NCI-H526 treated with DMSO at 0.1 percent for 48 hours (cell line): ENCODE results near the gene HSPA12B.

Experiments used
- DNase-seq: peaks from one replicate; lab custom pipeline; 2025; lab: John Stamatoyannopoulos, UW

HSPA12B gene

DNA sequence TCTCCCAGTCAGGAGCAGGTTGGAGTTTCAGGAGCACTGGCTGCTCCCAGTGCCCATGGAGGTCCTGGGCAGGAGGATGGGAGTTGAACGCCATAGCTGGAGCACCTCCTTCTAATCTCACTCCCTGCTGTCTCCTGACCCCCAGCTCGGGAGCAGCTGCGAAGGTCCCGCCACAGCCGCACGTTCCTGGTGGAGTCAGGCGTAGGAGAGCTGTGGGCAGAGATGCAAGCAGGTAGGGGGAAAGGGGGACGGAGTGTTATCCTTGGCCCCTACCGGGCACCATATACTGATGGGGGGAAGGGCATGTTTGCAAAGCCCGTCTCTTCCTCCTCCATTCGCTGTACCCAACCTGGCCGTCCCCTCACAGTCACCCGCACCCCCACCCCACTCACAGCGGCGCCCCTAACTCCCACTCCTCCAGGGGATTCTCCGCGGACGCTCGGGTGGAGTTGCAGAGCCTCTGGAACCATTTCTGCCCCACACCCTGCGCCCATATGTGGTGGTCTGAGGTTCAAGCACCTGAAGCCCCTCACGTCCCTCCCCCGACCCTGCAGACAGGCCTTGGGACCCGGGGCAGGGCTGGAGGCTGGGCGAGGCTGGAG lies 16.7 kb downstream of the HSPA12B start:
- no peak for DNase-seq

DNA sequence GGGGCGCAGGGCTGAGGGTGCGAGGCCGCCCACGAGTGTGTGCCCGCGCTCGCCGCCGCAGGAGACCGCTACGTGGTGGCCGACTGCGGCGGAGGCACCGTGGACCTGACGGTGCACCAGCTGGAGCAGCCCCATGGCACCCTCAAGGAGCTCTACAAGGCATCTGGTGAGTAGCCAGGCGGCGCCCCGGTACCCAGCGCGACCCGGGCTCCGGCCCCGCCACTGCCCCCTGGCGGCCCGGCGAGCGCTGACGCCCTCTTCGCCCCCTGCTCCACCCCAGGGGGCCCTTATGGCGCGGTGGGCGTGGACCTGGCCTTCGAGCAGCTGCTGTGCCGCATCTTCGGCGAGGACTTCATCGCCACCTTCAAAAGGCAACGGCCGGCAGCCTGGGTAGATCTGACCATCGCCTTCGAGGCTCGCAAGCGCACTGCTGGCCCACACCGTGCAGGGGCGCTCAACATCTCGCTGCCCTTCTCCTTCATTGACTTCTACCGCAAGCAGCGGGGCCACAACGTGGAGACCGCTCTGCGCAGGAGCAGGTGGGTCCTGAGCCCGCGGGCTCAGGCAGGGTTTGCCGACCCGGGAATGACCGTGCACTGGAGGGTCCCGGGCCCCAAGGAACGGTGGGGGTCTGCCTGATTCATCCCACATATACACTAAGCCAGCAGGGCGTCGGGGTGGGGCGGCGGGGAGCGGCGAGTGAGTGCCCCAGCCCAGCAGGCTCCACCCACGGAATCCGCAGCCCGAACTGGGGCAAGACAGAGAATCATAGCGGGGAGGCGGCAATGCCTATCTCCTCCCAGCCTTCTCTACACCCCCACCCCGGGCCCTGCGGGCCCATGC lies 17.4 kb downstream of the HSPA12B start:
- DNase-seq, result peak; percentile 47

DNA sequence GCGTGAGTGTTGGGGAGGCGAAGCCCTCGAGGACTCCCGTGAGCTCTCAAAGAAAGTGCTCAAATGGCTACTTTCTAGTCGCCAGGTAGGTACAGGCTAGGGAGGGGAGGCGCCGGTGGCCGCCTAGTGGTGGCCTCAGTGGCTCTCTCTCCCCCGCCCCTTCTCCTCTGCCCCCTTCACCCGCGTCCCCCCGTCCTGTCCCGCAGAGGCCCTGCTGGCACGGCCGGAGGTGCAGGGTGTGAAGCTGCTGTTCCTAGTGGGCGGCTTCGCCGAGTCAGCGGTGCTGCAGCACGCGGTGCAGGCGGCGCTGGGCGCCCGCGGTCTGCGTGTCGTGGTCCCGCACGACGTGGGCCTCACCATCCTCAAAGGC lies 18.8 kb downstream of the HSPA12B start:
- no peak for DNase-seq

DNA sequence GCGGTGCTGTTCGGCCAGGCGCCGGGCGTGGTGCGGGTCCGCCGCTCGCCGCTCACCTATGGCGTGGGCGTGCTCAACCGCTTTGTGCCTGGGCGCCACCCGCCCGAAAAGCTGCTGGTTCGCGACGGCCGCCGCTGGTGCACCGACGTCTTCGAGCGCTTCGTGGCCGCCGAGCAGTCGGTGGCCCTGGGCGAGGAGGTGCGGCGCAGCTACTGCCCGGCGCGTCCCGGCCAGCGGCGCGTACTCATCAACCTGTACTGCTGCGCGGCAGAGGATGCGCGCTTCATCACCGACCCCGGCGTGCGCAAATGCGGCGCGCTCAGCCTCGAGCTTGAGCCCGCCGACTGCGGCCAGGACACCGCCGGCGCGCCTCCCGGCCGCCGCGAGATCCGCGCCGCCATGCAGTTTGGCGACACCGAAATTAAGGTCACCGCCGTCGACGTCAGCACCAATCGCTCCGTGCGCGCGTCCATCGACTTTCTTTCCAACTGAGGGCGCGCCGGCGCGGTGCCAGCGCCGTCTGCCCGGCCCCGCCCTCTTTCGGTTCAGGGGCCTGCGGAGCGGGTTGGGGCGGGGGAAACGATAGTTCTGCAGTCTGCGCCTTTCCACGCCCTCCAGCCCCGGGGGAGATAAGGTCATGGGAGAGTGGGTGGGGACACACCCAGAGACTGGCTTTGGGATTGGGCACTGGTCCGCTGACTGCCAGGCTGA lies 19.3 kb downstream of the HSPA12B start:
- DNase-seq, result peak; percentile 80

DNA sequence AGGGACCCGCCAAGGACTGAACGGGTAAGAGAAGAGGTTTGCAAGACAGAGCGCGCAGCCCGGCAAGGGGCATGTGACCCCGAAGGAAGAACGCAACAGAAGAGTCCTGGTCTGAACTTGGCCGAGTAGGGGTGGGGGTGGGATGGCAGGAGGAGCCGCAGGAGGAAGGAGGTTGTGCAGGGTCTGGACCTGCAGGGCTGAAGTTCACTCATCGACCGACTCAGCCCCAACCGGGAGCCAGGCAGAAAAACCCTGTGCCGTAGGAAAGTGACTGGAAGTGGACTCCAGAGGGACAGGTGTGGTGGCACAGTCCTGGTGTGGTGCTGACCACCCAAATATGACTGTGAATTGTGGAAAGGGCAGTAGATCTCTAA lies 19.9 kb downstream of the HSPA12B start:
- no peak for DNase-seq

DNA sequence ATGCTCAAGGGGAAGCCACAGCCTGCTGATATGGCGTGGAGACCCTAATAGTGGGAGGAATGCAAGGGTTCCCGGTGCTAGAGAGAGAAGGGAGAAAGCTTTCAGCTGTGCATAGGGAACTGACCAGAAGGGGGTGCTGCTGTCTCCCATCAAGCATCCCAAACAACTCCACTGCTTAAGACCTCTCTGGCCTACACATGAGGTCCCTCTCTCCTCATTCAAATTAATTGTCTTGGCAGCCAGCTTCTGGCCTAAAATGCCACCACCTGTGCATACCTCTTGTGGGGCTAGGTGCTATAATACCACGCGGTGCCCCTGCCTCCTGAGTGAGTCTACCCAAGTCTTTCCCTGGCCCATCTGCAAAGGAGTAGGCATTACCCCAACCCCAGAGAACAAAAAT lies 20.6 kb downstream of the HSPA12B start:
- peak; percentile 63 for DNase-seq

DNA sequence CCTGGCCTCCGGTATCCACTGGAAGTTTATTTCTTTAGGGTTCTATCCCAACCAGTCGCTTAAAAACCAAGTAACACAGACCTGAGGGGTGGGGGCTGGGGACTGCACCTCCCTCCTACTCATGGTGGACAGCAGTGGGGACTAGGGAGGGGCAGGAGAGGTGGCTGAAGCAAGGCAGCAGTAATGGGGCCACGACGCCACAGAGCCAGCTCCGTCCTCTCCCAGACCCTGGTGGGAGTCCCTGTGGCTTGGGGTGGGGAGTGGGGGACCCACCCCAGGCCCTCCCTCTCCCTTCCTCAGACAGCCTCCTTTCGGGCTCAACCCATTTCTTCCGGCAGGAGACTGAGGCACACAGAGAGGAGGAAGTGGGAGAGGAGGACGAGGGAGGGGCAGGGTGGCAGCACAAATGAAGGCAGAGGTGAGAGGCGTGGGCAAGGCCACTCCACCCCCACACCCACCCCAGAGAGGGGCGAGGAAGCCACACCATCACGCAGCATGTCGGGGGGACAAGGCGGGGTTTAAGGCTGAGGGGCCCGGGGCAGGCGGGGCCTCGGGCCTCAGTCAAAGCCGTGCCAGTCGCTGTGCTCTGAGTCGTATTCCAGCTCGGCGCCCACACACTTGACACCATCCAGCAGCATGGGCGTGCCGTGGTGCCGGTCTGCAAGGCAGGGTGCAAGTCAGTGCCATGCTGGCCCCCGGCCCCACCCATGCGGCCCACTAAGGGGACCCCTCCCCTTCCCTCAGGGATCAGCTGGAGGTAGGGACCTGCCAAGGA lies 21.2 kb downstream of the HSPA12B start:
- DNase-seq, result no peak

DNA sequence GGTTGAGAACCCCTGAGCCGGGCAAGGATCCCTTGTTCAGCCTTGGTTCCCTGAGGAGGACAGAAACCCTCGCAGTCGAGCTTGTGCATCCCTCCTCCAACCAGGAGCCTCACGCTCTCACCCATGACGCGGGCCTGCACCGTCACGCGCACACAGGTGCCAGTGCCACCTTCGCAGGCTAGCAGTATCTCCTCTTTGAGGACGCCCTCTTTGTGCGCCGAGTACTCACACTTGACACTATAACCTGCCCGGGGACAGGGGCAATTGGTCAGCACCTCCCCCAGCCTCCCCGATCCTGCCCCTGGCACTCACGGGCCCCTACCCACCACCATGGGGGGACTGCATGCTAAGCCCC lies 21.8 kb downstream of the HSPA12B start:
- DNase-seq, result no peak

DNA sequence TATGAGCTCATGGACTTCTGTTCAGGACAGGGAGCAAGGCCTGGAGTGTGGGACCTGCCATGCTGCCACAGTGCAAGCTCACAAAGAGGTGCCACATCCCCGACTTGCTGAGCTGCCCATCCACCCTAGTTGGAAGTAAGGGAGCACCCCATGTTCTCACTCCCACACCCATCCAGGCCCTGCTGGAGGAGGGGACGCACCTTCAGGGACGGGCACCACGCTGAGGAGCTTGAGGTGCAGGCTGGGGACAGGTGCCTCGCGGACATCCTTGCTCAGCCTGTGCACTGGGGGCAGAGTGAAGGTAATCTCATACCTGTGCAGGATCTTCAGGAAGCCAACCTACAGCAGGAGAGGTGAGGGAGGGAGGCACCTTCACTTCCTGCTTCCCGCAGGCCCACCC lies 22.8 kb downstream of the HSPA12B start:
- no peak for DNase-seq

DNA sequence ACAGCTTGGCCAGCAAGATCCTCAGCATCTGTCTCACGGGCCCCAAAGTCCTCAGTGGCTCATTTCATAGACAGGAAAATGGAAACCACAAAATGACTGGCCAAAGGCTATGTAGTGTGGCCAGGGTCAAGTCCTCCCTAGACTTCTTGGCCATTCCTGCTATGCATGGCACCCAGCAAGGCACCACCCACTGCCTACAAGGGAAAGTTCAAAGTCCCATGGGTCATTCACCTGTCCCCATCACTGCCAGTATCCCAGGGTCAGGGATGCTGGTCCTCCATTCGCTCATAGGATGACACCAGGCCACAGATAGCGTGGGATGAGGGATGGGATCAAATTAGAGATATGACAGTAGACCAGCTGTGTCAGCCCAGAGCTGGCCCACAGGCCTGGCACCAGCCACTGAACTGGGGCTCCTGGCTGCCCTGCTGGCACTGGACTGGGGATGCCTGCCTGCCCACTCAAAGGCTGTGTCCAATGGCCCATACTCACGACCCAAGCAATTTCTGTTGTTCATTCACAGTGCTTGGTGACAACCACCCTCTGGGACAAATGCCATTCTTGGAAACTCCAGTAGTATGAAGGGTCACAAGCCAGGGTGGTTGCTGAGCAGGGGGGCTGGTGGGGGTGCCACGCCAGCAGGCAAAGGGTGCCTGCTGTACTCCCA lies 23.5 kb downstream of the HSPA12B start:
- no peak for DNase-seq

DNA sequence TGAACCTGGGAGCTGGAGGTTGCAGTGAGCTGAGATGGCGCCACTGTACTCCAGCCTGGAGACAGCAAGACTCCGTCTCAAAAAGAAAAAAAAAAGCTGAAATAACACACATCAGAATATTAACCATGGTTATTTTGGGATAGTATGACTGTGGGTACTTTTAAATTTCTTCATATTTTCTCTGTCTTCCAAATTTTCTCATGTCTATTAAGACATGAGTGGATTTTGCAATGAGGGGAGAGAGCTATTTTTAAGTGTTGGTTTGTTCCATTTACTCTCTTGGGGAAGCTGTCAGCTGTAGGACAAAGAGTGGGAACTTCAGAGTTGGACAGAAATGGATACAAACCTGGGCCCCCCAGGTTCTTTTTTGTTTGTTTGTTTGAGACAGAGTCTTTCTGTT lies 24.8 kb downstream of the HSPA12B start:
- DNase-seq, result no peak

DNA sequence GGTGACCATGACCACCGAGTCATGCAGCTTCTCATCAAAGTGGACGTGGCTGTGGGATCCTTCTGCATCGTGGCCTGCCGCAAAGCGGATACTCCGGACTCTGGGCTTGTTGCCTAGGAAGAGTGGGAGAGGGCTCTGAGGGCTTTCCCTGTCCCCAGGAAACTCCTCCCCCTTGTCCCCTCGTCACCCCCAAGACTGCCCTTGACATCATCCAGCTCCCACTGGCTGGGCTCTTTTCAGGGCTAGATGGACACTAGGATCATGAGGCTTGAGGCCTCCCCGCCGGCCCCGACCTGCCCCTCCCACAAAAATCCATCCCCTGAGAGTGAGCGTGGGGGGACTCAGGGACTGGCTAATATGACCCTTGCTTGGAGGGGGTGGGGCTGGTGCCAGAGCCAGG lies 26.1 kb downstream of the HSPA12B start:
- DNase-seq, result no peak

DNA sequence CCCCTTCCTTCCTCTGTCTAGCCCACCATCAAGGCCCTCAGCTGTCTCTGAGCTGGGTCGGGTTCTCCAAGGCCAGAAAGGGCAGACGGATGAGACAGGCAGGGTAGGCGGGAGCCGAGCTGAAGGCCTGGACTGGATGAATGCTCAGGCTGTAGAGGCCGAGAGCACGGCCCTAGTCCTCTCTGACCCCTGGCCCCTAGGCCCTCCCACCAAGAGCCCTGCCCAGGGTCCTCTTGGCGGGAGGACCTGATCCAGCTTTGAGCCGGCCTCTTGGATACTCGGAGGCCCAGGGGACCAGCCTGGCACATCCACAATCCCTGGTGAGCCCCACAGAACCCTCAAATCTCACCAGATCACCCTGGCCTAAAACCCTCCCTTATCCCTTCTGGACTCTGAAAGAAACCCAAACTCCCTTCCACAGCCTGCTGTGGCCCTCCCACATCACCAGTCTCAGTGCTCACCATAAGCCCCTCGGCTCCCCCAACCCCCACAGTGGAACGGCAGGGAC lies 26.9 kb downstream of the HSPA12B start:
- DNase-seq, result no peak

DNA sequence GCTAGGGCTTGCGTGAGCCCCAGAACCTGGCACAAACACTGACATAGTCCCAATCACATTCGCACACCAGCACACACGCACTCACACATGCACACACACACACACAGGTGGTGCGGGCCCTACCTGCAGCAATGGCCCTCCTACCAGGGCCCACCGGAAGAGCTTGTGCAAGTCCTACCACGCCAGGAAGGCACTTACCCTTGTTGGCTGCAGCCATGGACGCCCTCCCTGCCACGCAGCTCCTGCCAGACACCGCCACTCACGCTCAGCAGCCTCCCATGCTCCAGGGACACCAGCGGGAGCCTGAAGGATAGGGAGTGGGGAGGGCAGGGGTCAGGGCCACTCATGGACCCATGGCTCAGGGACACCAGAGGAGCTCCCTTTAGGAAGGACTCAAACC lies 27.4 kb downstream of the HSPA12B start:
- no peak for DNase-seq

DNA sequence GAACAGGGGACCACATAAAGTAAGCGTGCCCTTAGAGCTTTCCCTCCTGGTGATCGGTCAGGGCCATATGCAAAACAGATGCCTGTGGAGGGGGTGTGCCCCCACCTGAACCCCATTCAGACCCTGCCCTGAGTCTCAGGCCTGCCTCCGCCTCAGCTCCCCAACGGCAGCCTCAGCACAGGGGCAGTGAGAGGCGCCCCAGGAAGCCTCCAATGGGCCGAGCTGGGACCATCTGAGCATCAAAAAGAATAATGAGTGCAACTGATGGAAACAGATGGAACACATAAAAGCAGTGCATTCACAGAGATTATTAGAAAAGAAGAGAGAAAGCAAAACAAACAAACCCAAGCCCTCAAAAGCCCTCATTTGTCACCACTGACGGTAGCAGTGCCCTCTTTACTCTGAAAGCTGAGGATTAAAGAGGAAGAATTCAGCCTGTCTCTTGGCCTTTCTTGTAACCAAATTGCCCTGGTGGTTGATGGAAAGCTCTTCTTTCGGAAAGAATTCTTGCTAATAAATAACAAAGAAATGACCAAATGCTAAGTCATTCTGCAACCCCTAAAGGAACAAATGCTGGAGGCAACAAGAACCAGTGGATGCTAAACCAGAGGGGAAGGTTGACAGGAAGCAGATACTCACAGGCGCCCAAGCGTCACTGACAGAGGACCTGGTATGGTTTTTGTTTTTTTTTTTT lies 28.3 kb downstream of the HSPA12B start:
- DNase-seq, result no peak

DNA sequence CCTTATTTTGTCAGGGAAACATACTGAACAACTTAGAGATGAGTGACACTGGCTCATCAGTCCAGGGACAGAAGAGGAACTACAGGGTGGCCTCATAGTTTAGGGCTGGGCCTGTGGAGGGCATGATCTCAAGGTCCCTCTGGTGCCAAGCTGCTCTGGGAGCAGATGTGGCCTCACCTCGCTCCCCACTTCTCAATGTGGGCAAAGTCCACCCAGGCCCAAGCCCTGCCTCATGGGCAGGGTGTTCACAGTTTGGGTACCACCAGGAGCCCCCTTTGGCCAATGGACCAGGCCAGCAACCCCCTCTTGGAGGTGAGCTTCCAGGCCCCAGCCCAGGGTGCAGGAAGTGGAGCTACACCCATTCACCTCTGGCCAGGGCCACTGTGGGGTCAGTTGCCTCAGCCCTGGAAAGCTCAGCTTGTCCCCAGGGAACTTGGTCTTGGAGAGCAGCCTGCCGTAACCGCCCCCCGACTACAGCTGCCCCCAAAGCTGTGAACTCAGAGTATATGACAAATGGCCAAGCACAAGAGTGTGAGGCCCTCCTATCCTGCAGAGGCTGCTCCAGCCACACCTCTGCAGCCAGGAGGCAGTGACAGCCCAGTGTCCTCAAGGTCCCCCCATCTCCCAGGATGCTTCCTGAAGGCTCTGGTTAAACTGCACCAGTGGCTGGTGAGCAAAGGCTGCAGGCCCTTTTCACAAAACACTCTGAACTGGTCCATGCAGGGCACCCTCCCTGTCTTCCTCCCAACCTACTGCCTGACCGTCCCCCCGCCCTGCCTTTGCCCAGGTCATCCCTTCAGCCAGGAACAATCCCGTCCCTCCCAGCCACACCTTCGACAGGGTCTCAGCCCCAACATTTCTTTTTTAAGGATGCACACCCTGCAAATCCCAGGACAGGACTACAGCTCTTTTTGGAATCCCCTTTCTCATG lies 31.5 kb downstream of the HSPA12B start:
- DNase-seq, result no peak

DNA sequence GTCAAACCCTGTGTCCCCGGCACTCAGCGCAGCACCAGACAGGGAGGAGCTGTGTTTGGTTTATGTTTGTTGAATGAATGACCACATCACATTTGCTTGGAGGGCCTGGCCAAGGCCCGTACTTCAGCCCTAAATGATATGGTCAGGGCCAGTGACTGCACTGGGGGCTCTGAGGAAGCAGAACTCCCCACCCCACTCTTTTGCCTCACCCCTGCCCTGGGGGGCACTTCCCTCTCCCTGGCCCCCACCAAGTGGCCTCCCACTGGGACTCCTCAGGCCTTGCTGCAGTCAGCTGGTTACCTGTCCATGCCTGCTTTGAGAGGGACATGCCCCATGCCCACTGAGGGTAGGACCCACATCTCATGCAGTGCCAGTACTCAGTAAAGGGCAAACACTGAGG lies 32.2 kb downstream of the HSPA12B start:
- no peak for DNase-seq

DNA sequence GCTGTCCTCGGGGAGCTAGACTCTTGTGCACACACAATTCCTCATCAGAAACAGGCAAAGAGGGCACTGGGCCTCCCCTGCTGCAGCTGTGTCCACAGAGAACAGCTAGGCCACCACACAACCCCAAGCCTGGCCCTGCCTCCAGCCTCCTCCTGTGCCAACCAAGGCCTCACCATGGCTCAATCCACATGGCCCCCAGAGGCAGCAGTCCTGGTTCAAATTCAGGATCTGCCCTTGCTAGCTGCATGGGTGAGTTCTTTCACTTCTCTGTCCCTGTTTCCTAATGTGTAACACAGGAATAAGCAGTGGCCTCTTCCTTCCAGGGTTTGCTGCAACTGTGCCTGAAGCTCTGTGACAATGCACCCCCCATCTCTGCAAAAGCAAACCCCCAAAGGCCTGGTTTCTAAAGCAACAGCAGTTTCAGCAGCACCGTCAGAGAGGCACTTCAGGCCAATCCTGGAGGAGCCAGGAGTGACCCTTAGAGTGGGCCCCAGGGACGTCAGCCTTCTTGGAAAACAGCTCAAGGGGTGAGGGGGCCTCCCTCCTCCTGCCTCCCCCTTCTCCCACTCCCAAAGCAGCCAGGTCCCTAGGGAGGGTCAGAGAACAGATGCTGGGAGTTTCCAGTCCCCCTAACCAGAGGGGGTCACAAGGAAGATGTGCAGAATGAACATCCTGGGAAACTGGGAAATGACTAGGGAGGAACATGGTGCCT lies 32.8 kb downstream of the HSPA12B start:
- no peak for DNase-seq

DNA sequence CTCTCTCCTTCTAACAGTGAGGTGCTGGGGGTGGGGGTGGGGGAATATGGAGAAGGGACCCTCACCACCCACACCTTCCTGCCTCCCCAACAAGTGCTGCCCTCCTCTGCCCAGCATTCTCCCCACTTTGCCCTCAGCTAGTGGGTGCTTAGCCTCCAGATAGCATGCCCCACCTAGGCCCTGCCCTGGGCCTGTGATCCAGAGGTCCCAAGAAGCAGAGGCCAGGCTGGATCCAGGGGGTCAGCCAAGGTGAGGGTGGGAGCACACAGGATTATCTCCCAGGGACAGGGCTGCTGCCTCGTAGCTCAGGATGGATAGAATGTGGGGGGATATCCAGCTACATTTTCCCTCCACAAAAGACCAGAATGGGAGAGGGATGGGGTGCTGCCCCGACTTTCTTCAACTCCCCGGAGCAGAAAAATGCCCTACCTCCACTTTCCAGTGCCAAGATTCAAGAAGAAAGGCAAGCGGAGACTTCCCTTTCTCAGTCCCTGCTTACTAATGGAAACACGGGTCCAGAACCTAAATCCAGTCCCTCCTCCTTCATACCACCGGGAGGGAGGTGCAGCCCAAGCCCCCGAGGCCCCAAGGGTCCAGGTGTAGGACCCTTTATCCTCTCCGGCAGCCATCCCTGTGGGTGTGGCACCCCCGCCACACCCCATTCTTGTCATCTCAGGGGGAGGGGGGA lies 34.1 kb downstream of the HSPA12B start:
- DNase-seq, result no peak
